HG03342 (cell line): ENCODE results near the gene SMIM22.

Experiments used
- ATAC-seq: cut with Tn5 transposase; IDR thresholded peaks from one replicate; pipeline ENCODE4 v1.9.1; 2021; ENCODE audit warnings: mild to moderate bottlenecking, moderate library complexity; ENCODE audit not compliant: unreplicated experiment

Gene SMIM22

DNA sequence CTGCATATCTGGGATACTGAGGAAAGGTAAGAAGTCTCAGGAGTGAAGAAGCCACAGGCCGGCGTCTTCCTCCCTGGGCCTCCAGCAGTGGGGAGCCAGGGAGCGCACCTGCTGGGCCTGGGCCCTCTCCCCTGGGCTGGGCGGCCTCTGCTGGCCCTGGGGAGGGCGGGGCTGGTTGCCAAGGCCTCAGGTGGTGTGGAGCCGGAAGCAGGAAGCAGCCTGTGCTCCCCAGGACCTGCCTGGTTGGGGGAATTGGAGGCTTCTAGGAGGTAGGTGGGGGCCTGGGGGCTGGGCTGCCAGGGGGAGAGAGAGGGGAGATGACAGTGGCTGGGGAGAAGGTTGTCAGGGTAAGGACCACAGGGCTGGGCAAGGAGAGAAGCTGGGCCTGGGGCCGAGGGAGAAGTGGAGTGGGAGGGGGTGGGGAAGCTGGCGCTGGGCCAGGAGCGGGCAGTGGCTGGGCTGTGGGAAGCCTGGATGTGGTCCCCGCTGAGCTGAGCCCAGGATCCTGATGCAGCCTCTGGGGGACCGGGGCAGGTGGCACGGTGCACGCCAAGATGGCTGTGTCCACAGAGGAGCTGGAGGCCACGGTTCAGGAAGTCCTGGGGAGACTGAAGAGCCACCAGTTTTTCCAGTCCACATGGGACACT, at the start of gene SMIM22:
SMIM22 (plus strand) TSS at position 189 of the 647 bp plus-strand sequence; CDS start at position 555, 366 bp downstream.
- ATAC-seq: no peak

GRCh38 chr16:4746215-4746614, 49.0 kb upstream of the SMIM22 start:
- no peak for ATAC-seq

GRCh38 chr16:4746991-4747574, 48.1 kb upstream of the SMIM22 start:
- ATAC-seq: no peak

DNA sequence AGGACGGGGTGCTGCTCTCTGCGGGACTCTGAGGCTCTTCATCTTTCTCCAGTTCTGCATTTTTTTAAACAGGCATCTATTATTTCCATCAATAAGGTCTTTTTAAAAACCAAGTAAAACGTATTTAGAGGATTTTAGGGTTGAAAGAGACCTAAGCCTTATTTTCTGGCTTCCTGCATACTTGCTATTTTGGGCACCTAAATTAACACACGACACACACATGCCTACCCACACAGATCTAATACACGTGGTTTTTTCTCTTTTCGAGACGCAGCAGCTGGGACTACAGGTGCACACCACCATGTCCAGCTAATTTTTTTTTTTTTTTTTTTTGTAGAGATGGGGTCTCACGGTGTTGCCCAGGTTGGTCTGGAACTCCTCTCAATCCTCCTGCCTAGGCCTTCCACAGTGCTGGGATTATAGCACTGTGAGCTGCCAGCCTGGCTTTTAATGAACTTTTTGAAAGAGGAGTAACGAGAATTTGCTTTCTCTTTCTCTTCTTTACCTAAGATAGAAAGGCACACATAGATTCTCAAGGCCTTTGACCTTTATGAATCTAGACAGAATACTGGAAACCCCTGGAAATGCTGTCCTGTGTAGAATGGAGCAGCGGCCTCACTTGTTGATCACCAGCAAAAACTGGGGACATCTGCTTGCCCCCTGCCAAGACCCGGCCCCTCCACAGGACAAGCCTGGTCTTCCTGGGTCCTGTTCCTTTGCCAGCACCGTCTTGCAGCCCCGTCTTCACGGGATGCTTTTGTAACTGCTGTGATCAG, 47.1 kb upstream of the SMIM22 start:
- ATAC-seq: no peak

DNA sequence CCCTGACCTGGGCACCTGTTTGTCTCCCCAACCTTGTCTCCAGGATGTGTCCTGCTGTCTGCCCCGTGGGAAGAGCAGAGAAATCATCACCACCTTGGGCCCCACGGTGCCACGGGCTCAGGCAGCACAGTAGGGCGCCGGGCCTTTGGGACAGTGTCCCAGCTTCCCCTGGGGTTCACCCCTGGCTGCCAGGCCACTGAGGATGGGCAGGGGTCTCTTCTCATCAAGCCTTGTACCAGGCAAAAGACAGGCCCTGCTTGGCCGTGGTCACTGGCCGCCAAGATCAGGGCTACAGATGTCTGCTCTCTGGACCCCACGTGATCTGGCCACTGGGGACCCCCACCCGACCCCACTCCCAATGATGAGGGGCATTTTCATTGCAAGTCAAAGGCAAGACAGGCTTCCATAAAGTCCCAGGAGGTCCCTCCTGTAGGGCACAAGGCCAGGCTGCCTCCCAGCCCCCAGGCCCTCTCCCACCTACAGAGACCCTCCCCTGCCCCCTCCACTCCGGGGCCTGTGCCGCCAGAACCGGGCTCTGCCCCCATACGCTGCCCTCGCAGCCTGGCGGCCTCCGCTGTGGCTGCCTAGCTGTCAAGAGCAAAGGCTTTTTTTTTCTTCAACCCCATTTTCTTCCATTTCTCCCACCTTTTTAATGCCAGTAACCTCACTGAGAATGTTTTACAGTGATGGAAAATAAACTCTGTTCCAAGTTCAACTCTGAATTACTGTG, 46.3 kb upstream of the SMIM22 start:
- ATAC-seq: no peak

DNA sequence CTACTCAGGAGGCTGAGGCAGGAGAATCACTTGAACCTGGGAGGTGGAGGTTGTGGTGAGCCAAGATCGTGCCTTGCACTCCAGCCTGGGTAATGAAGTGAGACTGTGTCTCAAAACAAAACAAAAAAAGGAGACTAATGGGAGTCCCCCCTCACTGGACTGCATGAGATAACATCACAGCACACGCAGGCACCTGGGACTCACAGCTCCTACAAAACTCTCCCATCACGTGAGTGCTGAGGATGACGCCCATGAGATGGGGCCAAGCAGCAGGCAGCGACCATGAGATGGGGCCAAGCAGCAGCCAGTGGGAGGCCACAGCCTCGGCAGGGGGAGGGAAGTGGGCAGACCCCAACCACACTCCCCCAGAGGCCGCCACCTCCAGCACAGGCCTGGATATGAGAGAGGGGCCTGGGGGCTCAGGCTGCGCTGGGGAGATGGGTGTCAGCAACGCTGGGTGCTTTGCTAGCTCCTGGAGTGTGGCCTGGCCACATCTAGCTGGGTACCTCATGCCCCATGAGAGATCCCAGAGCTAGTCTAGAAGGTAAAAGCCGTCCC, 45.4 kb upstream of the SMIM22 start:
- no peak for ATAC-seq

- no peak for ATAC-seq
These were observed 44.3 kb upstream of the SMIM22 start for GRCh38 chr16:4750896-4751295.

- ATAC-seq: no peak
These were observed 42.6 kb upstream of the SMIM22 start for GRCh38 chr16:4752351-4753100.

DNA sequence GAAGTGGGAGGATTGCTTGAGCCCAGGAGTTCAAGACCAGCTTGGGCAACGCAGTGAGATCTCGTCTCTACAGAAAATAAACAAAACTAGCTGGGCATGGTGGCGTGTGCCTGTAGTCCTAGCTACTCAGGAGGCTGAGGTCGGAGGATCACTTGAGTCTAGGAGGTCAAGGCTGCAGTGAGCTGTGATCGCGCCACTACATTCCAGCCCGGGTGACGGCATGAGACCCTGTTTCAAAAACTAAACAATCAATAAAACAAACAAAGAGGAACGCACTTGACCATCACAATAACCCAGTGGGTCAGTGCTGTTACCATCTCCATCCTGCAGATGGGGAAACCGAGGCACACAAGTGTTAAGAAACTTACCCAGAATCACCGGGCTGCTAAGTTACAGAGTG, 41.9 kb upstream of the SMIM22 start:
- no peak for ATAC-seq

- no peak for ATAC-seq
These were observed 40.3 kb upstream of the SMIM22 start for GRCh38 chr16:4754865-4755264.

DNA sequence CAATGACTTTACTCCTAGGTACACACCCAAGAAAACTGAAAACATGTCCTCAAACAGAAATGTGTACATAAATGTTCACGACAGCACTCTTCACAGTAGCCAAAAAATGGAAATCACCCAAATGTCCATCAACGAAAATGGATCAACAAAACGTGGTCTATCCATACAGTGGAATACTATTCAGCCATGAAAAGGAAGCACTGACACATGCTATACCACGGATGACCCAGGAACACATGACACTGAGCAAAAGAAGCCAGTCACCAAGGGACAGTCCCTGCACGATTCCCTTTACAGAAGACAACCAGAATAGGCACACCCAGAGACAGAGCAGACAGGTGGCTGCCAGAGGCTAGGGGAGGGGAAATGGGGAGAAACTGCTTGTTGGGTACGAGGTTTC, 39.5 kb upstream of the SMIM22 start:
- no peak for ATAC-seq

- no peak for ATAC-seq
These were observed 34.8 kb upstream of the SMIM22 start for GRCh38 chr16:4760221-4760910.

DNA sequence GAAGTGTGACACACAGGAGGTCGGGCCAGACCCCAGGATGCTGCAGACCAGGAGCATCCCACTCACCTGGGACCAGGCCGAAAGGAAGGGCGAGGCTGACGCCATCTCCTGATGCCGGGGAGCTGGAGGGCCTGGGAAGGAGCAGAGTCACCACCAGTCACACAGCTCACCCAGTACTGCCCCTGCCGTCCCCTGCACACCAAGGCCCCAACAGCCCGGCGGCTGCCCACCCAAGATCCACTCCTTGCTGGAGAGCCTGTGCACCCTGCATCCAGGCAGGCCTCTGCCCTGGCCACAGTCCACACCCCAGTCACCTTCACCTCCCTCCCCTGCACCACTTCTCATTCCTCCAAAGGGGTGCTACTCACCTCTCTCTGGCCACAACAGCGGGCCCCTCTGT, 33.0 kb upstream of the SMIM22 start:
- ATAC-seq: no peak

DNA sequence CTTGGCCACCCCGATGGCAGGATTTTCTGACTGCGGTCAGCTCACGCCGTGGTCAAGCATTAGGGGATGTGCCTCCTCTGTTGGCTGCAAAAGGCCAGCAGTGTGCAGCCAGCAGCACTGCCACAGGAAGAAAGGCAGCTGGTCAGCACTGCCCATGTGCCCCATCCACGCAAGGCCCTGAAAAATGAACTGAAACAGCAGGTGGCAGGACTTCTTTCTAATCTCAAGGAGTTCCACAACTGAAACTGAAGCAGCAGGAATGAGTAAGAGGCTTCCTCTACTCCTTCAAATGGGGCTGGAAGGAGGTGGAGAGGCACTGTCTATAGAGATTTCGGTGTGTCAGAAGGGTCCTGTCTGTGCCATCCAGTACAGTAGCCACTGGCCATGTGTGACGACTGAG, 31.4 kb upstream of the SMIM22 start:
- no peak for ATAC-seq

GRCh38 chr16:4765511-4766474, 29.4 kb upstream of the SMIM22 start:
- ATAC-seq: no peak

GRCh38 chr16:4766875-4767628, 28.1 kb upstream of the SMIM22 start, which contains the start of gene ZNF500:
Gene ZNF500, minus strand, starts transcription at chr16:4767162. Its CDS starts 1,184 bp downstream, at chr16:4765978.
- peak; percentile 76 for ATAC-seq

- peak; percentile 0 for ATAC-seq
These were observed 27.2 kb upstream of the SMIM22 start for GRCh38 chr16:4767872-4768548.
